T-helper 2 cell (primary cell): Measurements from ENCODE around the gene SART3.
A peak's percentile ranks its signal among the peaks of the same experiment; 100 is the strongest.
"Not testable (repeated sequence)": the region's sequence is repeated elsewhere in the genome, so short reads cannot be mapped to it uniquely, and the experiment has no call there.

ENCODE experiments used
- DNase-seq, 5 experiments: peaks; one replicate each; pipeline versions ENCODE4 v3.0.0 to v3.0.0-alpha.2; 2012 to 2022

Gene SART3

DNA sequence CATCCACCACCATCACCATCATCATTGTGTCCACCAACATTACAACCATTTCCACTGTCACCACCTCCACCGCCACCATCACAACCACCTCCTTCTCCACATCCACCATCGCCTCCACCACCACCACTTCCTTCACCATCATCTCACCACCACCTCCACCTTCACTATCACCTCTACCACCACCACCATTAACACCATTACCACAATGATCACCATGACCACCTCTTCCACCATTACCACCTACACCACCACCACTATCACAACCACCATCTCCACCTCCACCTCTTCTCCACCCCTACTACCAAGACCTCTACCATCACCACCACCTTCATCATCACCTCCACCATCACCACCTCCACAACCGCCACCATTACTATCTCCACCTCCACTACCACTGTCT is 17.8 kb upstream of the SART3 start:
- peak in 2 of 5 experiments; percentile 11 to 24 for DNase-seq

DNA sequence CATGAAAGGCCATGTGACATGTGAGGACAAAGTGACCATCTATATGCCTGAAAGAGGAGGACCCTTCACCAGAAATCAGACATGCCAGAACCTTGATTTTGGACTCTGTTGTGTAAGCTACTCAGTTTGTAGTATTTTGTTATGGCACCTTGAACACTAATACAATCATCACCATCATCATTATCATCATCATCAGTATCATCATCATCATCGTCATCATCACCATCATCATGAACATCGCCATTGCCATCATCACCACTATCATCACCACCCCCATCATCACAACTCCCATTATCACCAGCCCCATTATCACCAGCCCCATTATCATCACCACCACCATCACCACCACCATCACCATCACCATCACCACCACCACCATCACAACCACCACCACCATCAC is 17.3 kb upstream of the SART3 start:
- DNase-seq, result no peak

GRCh38 chr12:108577458-108577857 is 16.5 kb upstream of the SART3 start:
- no peak for DNase-seq

GRCh38 chr12:108576660-108577234 is 15.8 kb upstream of the SART3 start:
- no peak for DNase-seq

DNA sequence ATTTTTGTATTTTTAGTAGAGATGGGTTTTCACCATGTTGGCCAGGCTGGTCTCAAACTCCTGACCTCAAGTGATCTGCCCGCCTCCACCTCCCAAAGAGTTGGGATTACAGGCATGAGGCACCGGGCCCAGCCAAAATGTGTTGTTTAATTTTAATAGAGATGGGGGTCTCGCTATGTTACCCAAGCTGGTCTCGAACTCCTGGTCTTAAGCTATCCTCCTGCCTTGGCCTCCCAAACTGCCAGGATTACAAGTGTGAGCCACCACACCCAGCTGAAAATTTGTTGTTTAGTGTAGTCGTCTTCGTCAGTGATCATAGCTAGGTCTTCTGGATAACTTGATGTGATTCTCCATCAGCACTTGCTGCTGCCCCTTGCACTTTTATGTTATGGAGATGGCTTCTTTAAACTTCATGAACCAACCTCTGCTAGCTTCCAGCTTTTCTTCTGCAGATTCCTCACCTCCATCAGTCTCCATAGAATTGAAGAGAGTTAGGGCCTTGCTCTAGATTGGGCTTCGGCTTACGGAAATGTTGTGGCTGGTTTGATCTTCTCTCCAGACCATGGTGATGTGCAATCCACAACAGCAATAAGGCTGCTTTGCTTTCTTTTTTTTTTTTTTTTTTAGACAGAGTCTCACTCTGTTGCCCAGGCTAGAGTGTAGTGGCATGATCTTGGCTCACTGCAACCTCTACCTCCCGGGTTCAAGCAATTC is 14.4 kb upstream of the SART3 start:
- DNase-seq, result no peak

DNA sequence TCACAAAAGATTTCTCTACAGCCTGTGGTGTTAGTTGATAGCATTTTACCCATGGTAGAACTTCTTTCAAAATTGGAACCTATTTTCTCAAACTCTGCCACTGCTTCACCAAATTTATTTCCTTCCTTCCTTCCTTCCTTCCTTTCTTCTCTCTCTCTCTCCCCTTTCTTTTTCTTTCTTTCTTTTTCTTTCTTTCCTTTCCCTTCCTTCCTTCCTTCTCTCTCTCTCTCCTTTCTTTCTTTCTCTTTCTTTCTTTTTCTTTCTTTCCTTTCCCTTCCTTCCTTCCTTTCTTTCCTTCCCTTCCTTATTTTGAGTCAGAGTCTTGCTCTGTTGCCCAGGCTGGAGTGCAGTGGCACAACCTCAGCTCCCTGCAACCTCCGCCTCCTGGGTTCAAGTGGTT is 13.3 kb upstream of the SART3 start:
- DNase-seq, result not testable (repeated sequence)

- DNase-seq, result peak in 1 of 5 experiments; percentile 89
Observed at GRCh38 chr12:108573317-108573716, 12.3 kb upstream of the SART3 start.

DNA sequence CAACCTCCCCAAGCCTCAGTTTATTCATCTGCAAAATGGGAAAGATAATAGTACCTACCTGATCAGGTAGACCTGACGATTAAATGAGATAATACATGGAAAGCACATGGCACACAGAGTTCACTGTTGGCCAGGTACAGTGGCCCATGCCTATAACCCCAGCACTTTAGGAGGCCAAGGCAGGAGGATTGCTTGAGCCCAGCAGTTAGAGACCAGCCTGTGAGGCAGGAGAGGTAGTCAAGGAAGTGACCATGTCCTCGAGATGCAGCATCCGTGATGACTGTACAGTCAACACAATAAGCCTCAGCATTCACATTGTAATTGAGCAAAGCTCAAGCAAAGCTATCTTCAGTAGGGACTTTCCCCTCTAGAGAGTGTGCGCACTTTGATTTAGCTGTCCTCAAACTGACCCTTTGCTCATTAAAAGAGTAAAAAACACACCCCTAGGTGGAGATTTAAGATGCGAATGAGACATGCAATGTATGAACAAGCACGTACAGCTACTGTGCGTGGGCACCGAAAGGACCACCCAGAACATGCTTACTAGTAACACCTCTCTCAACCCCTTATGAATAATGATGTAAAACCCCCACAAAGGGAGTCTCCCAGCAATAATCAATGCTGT is 11.3 kb upstream of the SART3 start:
- peak in 1 of 5 experiments; percentile 68 for DNase-seq

DNA sequence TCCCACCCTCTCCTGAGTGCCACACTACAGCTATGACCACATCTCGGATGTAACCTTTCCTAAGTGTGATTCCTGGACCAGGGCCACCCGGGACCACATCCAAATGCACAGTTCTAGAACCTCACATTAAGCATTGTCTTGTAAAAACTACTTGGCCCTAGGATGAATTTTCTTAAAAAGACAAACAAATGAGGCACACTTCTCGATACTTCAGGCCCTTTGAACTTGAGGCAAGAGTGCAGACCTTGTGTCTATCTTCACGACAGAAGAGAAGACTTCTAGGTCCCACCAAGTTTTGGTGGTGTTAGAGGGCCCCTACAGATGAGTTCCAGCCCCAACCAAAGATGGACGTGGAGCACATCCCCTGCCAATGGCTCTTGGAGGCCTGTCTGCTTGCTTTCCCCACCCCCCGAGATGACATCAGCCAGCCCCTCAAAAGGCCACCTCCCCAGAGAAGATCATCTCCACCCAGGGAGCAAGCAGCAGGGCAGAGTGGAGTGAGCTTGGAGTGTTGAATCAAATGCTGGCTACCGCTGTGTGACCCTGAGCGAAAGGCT is 10.7 kb upstream of the SART3 start:
- DNase-seq, result no peak

GRCh38 chr12:108570743-108571608 is 10.0 kb upstream of the SART3 start:
- DNase-seq, result peak in 1 of 5 experiments; percentile 63

DNA sequence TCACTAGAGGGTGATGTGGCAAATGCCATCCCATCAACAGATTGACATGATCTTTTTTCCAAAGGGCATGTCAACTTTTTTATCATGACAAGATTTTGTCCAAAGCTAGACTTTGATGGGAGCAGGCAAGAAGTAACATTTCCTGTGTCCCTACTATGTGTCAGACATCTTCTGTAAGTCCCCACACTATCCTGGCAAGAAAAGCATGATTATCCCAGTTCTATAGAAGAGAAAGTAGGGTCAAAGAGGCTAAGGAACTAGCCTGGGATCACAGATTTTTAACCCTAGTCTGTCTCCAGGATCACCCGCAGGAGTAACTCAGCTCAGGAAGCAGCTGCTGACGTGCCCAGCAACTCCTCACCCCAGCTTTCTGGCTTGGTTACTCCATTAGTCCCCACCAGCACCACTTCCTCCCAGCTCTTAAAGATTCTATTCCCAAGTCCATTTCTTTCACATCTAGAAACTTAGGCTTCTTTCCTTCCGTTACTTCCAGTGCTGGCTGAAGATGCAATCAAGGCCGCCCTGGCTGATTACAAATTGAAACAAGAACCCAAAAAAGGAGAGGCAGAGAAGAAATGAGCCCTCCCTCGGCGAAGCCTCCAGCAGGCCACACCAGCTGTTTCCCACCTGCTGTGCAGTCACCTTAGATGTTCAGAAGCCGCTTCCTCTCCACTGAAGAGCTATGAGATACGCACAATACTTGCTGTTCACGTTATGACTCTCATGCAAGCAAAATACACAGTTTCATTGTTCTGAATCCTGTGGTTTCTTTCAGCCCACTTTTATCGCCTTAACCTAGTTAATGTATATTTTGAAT is 7.6 kb upstream of the SART3 start:
- DNase-seq, result peak in 4 of 5 experiments; percentile 47 to 98 (median 57)

DNA sequence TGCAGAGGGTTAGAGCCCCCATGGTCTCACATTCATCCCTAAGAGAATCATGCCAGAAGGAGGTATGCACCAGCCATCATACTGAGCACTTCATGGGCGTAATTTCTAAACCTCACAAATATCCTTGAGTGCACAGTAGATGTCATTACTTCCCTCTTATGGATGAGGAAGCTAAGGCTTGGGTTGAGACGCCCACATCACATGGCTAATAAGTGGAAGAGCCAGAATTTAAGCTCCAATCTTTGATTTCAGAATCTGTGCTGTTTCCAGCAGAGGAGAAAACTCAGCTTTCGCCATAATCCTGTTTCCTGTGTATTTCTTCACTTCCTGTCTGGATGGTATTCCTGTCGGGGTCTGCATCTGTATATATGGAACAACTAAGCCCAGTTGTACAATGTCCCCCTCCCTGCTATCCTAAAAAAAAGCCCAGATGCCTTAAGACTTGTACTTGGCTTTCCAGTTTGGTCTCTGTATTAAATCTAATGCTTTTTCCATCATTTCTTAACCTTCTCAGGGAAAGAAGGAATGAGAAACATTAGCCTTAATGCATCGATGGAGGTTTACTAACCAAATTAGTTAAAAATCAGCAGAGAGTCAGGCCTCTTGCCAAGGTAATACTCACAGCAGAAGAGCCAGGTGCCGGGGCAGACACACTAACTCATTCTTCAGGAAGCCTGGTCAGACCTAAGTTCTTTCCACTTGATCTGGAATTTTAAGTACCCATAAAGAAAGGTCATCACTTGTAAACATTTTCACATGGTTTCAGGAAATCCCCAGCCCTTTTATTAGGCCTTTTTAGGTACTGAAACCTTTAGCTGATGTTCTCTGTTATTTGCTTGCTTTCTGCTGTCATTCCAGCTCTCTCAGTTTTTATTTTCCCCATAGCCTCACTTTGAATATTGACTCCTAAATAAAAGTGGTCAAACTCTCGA is 6.7 kb upstream of the SART3 start:
- DNase-seq, result no peak

DNA sequence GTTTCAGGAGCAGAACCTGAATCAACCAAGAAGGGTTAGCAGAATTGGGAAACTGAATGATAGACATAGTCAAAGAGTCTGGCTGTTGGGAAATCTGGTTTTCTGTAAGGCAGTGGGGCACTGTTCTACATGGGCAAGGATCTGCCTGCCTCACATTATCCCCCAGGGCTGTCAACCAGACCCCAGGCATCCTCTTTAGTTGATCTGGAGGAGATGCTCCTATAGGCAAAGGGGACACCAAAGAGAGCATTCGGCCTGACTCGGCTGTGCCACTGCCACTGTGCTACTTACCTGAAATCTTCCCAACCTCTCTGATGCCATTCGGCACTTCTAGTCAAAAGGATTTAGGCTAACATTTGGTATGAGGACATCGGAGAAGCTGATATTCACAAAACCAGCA is 5.5 kb upstream of the SART3 start:
- DNase-seq, result no peak

DNA sequence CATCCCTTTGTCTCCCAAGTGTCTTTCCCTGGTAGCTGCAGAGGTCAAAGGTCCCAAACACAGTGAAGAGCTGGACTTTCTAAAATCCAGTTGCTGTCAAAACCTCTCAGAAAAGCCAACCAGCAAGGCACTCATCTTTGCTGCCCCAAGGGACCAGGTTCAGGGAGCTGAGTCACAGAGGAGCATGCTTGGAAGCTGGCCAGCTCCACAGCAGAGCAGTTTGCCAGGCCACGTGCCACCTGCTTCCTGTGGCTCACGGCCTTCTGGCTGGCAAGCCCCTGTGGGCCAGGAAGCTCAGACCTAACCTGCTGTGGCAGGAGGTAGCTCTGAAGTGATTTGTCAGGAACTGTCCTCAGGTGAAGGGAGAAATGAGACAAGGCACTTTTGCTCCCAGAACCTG is 5.0 kb upstream of the SART3 start:
- peak in 4 of 5 experiments; percentile 38 to 69 (median 44) for DNase-seq

GRCh38 chr12:108565146-108565545 is 4.2 kb upstream of the SART3 start:
- no peak for DNase-seq

GRCh38 chr12:108564724-108565123 is 3.8 kb upstream of the SART3 start:
- DNase-seq, result no peak

- no peak for DNase-seq
Observed at GRCh38 chr12:108563804-108564151, 2.8 kb upstream of the SART3 start.

- peak; percentile 53 to 91 (median 78) for DNase-seq
Observed at GRCh38 chr12:108563136-108563803, 2.3 kb upstream of the SART3 start.

- DNase-seq, result peak; percentile 96 to 99 (median 97)
Observed at GRCh38 chr12:108562348-108563135, 1.6 kb upstream of the SART3 start, which contains the start of gene ISCU. Gene ISCU (plus strand): TSS chr12:108562596. CDS start chr12:108562623, 27 bp downstream.
